ENCODE measurements around the gene ARHGAP12.

Gene ARHGAP12

GRCh38 chr10:31759799-31760626 lies 168.6 kb downstream of the ARHGAP12 start (continued):
- no peak for TF ChIP-seq PRDM6 (tag by site-specific recombination; IDR thresholded peaks at IDR 0.05)
- no peak for TF ChIP-seq ZNF433 (tag by site-specific recombination; IDR thresholded peaks at IDR 0.05; ENCODE audit: low read depth)
- no peak for TF ChIP-seq BCL6B (tag by site-specific recombination; IDR thresholded peaks at IDR 0.05)
- no peak for TF ChIP-seq PRDM4 (tag by site-specific recombination; IDR thresholded peaks at IDR 0.05)
- TF ChIP-seq ZBTB11 (tag by site-specific recombination; conservative IDR thresholded peaks at IDR 0.05; ENCODE audit: low read depth), result no peak
- no peak for TF ChIP-seq ZNF266 (tag by site-specific recombination; IDR thresholded peaks at IDR 0.05; ENCODE audit: low read depth)
- TF ChIP-seq PRDM2 (tag by site-specific recombination; IDR thresholded peaks at IDR 0.05; ENCODE audit: borderline replicate concordance), result no peak
- TF ChIP-seq ZFP41 (tag by site-specific recombination; IDR thresholded peaks at IDR 0.05; ENCODE audit: borderline replicate concordance), result no peak
- TF ChIP-seq ZNF585B (tag by site-specific recombination; IDR thresholded peaks at IDR 0.05), result no peak
- no peak for TF ChIP-seq ZNF324 (tag by site-specific recombination; IDR thresholded peaks at IDR 0.05)
- TF ChIP-seq BCL11B (tag by site-specific recombination; IDR thresholded peaks at IDR 0.05; ENCODE audit: low read depth), result no peak
- TF ChIP-seq ZNF292 (tag by site-specific recombination; IDR thresholded peaks at IDR 0.05; ENCODE audit: borderline replicate concordance, low read depth), result no peak
- TF ChIP-seq EGR2 (tag by site-specific recombination; IDR thresholded peaks at IDR 0.05; ENCODE audit: low read depth), result no peak
- peak; percentile 73 for TF ChIP-seq GLIS1 (tag by site-specific recombination; IDR thresholded peaks at IDR 0.05)
- no peak for TF ChIP-seq KLF9 (tag by site-specific recombination; IDR thresholded peaks at IDR 0.05; ENCODE audit: low read depth)
- no peak for TF ChIP-seq ZNF449 (tag by site-specific recombination; IDR thresholded peaks at IDR 0.05)
- TF ChIP-seq ZNF404 (tag by site-specific recombination; IDR thresholded peaks at IDR 0.05), result no peak
- no peak for TF ChIP-seq MYNN (tag by site-specific recombination; IDR thresholded peaks at IDR 0.05; ENCODE audit: borderline replicate concordance)
- no peak for TF ChIP-seq AEBP2 (tag by site-specific recombination; IDR thresholded peaks at IDR 0.05; ENCODE audit: borderline replicate concordance)
